GM23338 (cell line): ENCODE data around the gene ZAP70. TPM values are rescaled to one million over a fixed set of nuclear protein-coding genes. Genes with fewer than 3 reads are reported as not detected.

Experiments
- ATAC-seq: fragments of 200-7000 bp; cut with Tn5 transposase; 3 replicates; pipeline ENCODE4 v1.9.1; 2020
- DNase-seq: peaks from one replicate; pipeline ENCODE4 v3.0.0-alpha.2; 2015; ENCODE audit warnings: low spot score
- H2AFZ ChIP-seq: fragments of 200-600 bp; sonication (generic); 2 replicates; pipeline ENCODE4 v1.8.0; 2016; ENCODE audit warnings: antibody characterized with exemption, mild to moderate bottlenecking, moderate library complexity
- H3F3A ChIP-seq: fragments of 200-600 bp; sonication (generic); replicated peaks from 2 replicates; pipeline ENCODE4 v1.8.0; 2017; ENCODE audit warnings: antibody characterized with exemption, mixed run types, low read depth
- H3K27ac ChIP-seq: fragments of 200-600 bp; sonication (generic); 2 replicates; pipeline ENCODE4 v1.6.1; 2016; ENCODE audit warnings: low read depth
- H3K27me3 ChIP-seq: fragments of 200-600 bp; sonication (generic); 2 replicates; pipeline ENCODE4 v1.8.0; 2016; ENCODE audit warnings: mild to moderate bottlenecking, mixed run types, moderate library complexity; ENCODE audit not compliant: insufficient read depth
- H3K36me3 ChIP-seq: fragments of 200-600 bp; sonication (generic); 2 replicates; pipeline ENCODE4 v1.8.0; 2016; ENCODE audit warnings: mild to moderate bottlenecking; ENCODE audit not compliant: insufficient read depth
- H3K4me1 ChIP-seq: fragments of 200-600 bp; sonication (generic); 2 replicates; pipeline ENCODE4 v1.8.0; 2016; ENCODE audit warnings: mild to moderate bottlenecking, moderate library complexity; ENCODE audit not compliant: insufficient read depth
- H3K4me2 ChIP-seq: fragments of 200-600 bp; sonication (generic); 2 replicates; pipeline ENCODE4 v1.7.1; 2017; ENCODE audit warnings: mixed run types
- H3K4me3 ChIP-seq: fragments of 200-600 bp; sonication (generic); 2 replicates; pipeline ENCODE4 v1.6.1; 2016; ENCODE audit warnings: mixed run types
- H3K79me2 ChIP-seq: fragments of 200-600 bp; sonication (generic); replicated peaks from 2 replicates; pipeline ENCODE4 v1.8.0; 2017; ENCODE audit warnings: mild to moderate bottlenecking; ENCODE audit not compliant: insufficient read depth
- H3K9me2 ChIP-seq: fragments of 200-600 bp; sonication (generic); 2 replicates; pipeline ENCODE4 v1.8.0; 2017; ENCODE audit not compliant: insufficient read depth
- H4K20me1 ChIP-seq: fragments of 200-600 bp; sonication (generic); replicated peaks from 2 replicates; pipeline ENCODE4 v1.8.0; 2017; ENCODE audit warnings: mild to moderate bottlenecking; ENCODE audit not compliant: insufficient read depth
- H3K27ac Mint-ChIP-seq: 2 replicates; pipeline ENCODE4 v1.8.0; 2020; ENCODE audit warnings: inconsistent platforms, mild to moderate bottlenecking, moderate library complexity, mixed read lengths
- H3K27me3 Mint-ChIP-seq: 3 replicates; pipeline ENCODE4 v1.8.0; 2022; ENCODE audit warnings: low read depth, mild to moderate bottlenecking, moderate library complexity, mixed read lengths, inconsistent platforms; ENCODE audit not compliant: insufficient read depth, poor library complexity
- H3K36me3 Mint-ChIP-seq: 3 replicates; pipeline ENCODE4 v1.8.0; 2021; ENCODE audit warnings: low read depth, mild to moderate bottlenecking, inconsistent platforms, moderate library complexity, mixed read lengths
- H3K4me1 Mint-ChIP-seq: 3 replicates; pipeline ENCODE4 v1.8.0; 2020; ENCODE audit warnings: mild to moderate bottlenecking, inconsistent platforms, mixed read lengths
- H3K4me3 Mint-ChIP-seq: 3 replicates; pipeline ENCODE4 v1.8.0; 2021; ENCODE audit warnings: moderate library complexity, mild to moderate bottlenecking, inconsistent platforms, mixed read lengths
- H3K9me3 Mint-ChIP-seq: 3 replicates; pipeline ENCODE4 v1.8.0; 2020; ENCODE audit warnings: moderate library complexity, mild to moderate bottlenecking, inconsistent platforms, mixed read lengths
- CREB1 ChIP-seq: fragments of 250-450 bp; sonication (Bioruptor Pico); IDR thresholded peaks from 2 replicates; pipeline ENCODE4 v1.5.0; 2020; ENCODE audit warnings: low read depth, mild to moderate bottlenecking, moderate library complexity
- EZH2phosphoT487 ChIP-seq: fragments of 200-600 bp; sonication (generic); IDR thresholded peaks from one replicate; pipeline ENCODE4 v1.8.1; 2018; ENCODE audit warnings: antibody characterized with exemption; ENCODE audit not compliant: unreplicated experiment
- JUNB ChIP-seq: IDR thresholded peaks from one replicate; pipeline ENCODE4 v1.6.1; 2016; ENCODE audit warnings: antibody characterized with exemption; ENCODE audit not compliant: unreplicated experiment
- NANOG ChIP-seq: IDR thresholded peaks from 2 replicates; pipeline ENCODE4 v1.6.1; 2016; ENCODE audit warnings: antibody characterized with exemption, borderline replicate concordance
- POLR2AphosphoS5 ChIP-seq: IDR thresholded peaks from 2 replicates; pipeline ENCODE4 v1.6.1; 2016; ENCODE audit warnings: antibody characterized with exemption, low read depth
- STAT1 ChIP-seq: IDR thresholded peaks from one replicate; pipeline ENCODE4 v1.6.1; 2016; ENCODE audit warnings: antibody characterized with exemption; ENCODE audit not compliant: unreplicated experiment
- ZNF114 ChIP-seq: fragments of 250-450 bp; sonication (Bioruptor Pico); IDR thresholded peaks from 2 replicates; pipeline ENCODE4 v1.5.0; 2020; ENCODE audit warnings: mild to moderate bottlenecking, moderate library complexity
- polyA plus RNA-seq: library from polyadenylated mRNA; unstranded; fragments of >200 nt; fragmentation: Nextera tagmentation; extraction: Ambion mirVana; gene quantifications from 2 replicates; pipeline ENCODE4 v1.2.1, GENCODE V29; 2016
- total RNA-seq: library from RNA; depleted of rRNA; stranded (reverse); fragments of >200 nt; shearing (Covaris generic); gene quantifications from 2 replicates; pipeline ENCODE4 v1.2.3, GENCODE V29; 2014
- TF ChIP-seq, protein P1 (sequence below): fragments of 250-450 bp; sonication (Bioruptor Pico); IDR thresholded peaks from 2 replicates; pipeline ENCODE4 v1.5.0; 2020; ENCODE audit warnings: mild to moderate bottlenecking, moderate library complexity
- TF ChIP-seq, protein P2 (sequence below), 2 experiments: fragments of 200-600 bp in 1 of 2; sonication (generic) in 1 of 2; conservative IDR thresholded peaks; 2 replicates each; pipeline versions ENCODE4 v1.5.1 to v1.6.1; 2016 to 2017; ENCODE audit warnings: antibody characterized with exemption in 2 of 2, low read depth in 2 of 2, mild to moderate bottlenecking in 2 of 2, moderate library complexity in 1 of 2
- TF ChIP-seq, protein P3 (sequence below): IDR thresholded peaks from one replicate; pipeline ENCODE4 v1.6.1; 2018; ENCODE audit warnings: antibody characterized with exemption; ENCODE audit not compliant: unreplicated experiment

ZAP70 gene
- total and polyA plus RNA-seq, 2 experiments from 2014 or later, result 0.42 TPM; not detected in 1

DNA sequence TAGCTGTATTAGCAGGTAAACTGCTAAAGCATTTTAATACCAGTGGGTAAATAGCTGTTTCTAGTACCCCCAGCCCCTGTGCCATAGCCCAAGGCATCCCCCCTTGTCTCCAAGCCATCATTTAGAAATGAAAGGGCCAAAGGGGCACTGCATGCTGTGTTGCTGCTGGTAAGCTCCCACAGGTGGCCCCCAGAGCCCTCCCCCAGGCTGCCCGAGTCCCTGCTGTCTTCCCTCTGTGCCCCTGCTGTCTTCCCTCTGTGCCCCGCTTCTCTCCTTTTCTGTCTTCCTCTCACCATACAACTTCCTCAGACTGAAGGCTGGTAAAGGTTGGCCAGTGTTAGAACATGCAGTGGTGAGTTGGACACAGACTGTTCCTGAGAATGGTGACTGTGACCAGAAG lies 42.1 kb downstream of the ZAP70 start (continued):
- TF ChIP-seq, protein P1, sequence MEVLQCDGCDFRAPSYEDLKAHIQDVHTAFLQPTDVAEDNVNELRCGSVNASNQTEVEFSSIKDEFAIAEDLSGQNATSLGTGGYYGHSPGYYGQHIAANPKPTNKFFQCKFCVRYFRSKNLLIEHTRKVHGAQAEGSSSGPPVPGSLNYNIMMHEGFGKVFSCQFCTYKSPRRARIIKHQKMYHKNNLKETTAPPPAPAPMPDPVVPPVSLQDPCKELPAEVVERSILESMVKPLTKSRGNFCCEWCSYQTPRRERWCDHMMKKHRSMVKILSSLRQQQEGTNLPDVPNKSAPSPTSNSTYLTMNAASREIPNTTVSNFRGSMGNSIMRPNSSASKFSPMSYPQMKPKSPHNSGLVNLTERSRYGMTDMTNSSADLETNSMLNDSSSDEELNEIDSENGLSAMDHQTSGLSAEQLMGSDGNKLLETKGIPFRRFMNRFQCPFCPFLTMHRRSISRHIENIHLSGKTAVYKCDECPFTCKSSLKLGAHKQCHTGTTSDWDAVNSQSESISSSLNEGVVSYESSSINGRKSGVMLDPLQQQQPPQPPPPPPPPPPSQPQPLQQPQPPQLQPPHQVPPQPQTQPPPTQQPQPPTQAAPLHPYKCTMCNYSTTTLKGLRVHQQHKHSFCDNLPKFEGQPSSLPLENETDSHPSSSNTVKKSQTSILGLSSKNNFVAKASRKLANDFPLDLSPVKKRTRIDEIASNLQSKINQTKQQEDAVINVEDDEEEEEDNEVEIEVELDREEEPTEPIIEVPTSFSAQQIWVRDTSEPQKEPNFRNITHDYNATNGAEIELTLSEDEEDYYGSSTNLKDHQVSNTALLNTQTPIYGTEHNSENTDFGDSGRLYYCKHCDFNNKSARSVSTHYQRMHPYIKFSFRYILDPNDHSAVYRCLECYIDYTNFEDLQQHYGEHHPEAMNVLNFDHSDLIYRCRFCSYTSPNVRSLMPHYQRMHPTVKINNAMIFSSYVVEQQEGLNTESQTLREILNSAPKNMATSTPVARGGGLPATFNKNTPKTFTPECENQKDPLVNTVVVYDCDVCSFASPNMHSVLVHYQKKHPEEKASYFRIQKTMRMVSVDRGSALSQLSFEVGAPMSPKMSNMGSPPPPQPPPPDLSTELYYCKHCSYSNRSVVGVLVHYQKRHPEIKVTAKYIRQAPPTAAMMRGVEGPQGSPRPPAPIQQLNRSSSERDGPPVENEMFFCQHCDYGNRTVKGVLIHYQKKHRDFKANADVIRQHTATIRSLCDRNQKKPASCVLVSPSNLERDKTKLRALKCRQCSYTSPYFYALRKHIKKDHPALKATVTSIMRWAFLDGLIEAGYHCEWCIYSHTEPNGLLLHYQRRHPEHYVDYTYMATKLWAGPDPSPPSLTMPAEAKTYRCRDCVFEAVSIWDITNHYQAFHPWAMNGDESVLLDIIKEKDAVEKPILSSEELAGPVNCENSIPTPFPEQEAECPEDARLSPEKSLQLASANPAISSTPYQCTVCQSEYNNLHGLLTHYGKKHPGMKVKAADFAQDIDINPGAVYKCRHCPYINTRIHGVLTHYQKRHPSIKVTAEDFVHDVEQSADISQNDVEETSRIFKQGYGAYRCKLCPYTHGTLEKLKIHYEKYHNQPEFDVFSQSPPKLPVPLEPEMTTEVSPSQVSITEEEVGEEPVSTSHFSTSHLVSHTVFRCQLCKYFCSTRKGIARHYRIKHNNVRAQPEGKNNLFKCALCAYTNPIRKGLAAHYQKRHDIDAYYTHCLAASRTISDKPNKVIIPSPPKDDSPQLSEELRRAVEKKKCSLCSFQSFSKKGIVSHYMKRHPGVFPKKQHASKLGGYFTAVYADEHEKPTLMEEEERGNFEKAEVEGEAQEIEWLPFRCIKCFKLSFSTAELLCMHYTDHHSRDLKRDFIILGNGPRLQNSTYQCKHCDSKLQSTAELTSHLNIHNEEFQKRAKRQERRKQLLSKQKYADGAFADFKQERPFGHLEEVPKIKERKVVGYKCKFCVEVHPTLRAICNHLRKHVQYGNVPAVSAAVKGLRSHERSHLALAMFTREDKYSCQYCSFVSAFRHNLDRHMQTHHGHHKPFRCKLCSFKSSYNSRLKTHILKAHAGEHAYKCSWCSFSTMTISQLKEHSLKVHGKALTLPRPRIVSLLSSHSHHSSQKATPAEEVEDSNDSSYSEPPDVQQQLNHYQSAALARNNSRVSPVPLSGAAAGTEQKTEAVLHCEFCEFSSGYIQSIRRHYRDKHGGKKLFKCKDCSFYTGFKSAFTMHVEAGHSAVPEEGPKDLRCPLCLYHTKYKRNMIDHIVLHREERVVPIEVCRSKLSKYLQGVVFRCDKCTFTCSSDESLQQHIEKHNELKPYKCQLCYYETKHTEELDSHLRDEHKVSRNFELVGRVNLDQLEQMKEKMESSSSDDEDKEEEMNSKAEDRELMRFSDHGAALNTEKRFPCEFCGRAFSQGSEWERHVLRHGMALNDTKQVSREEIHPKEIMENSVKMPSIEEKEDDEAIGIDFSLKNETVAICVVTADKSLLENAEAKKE (CRISPR knock-in tag), result no peak
- no peak for TF ChIP-seq EZH2phosphoT487
- no peak for TF ChIP-seq NANOG
- no peak for TF ChIP-seq CREB1 (CRISPR knock-in tag)
- no peak for TF ChIP-seq ZNF114
- TF ChIP-seq, protein P2, sequence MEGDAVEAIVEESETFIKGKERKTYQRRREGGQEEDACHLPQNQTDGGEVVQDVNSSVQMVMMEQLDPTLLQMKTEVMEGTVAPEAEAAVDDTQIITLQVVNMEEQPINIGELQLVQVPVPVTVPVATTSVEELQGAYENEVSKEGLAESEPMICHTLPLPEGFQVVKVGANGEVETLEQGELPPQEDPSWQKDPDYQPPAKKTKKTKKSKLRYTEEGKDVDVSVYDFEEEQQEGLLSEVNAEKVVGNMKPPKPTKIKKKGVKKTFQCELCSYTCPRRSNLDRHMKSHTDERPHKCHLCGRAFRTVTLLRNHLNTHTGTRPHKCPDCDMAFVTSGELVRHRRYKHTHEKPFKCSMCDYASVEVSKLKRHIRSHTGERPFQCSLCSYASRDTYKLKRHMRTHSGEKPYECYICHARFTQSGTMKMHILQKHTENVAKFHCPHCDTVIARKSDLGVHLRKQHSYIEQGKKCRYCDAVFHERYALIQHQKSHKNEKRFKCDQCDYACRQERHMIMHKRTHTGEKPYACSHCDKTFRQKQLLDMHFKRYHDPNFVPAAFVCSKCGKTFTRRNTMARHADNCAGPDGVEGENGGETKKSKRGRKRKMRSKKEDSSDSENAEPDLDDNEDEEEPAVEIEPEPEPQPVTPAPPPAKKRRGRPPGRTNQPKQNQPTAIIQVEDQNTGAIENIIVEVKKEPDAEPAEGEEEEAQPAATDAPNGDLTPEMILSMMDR (conservative IDR thresholded peaks at IDR 0.05; ENCODE audit: low read depth in 2 of 2), result no peak

GRCh38 chr2:97757062-97757461 lies 43.7 kb downstream of the ZAP70 start:
- Histone ChIP-seq H3K9me2 (no peaks in the 10 kb centered on the region), H3K27ac (no peak overlapping the region), H4K20me1 (no peaks in the 10 kb centered on the region), H3F3A (no peaks in the 10 kb centered on the region), H3K4me1 (peaks cover 6% of the 10 kb centered on the region; the same call in 1 of the 2 replicates), H3K36me3 (no peaks in the 10 kb centered on the region), H3K4me3 (no peak overlapping the region), H3K4me2 (no peak overlapping the region), H3K27me3 (no peaks in the 10 kb centered on the region), H3K79me2 (no peaks in the 10 kb centered on the region), H2AFZ (no peak overlapping the region)
- H3K9me3 Mint-ChIP-seq, result no peaks in the 10 kb centered on the region
- DNase-seq (no peak), ATAC-seq (no peak)
- no peak overlapping the region for H3K4me3 Mint-ChIP-seq
- peaks cover 18% of the 10 kb centered on the region for H3K4me1 Mint-ChIP-seq
- H3K27ac Mint-ChIP-seq, result peak overlapping the region; percentile 11; the same call in 1 of the 2 replicates
- peaks cover 4% of the 10 kb centered on the region for H3K27me3 Mint-ChIP-seq
- peaks cover 10% of the 10 kb centered on the region; the same call in 2 of the 3 replicates for H3K36me3 Mint-ChIP-seq
- no peak for TF ChIP-seq CREB1 (CRISPR knock-in tag)
- TF ChIP-seq, protein P3, sequence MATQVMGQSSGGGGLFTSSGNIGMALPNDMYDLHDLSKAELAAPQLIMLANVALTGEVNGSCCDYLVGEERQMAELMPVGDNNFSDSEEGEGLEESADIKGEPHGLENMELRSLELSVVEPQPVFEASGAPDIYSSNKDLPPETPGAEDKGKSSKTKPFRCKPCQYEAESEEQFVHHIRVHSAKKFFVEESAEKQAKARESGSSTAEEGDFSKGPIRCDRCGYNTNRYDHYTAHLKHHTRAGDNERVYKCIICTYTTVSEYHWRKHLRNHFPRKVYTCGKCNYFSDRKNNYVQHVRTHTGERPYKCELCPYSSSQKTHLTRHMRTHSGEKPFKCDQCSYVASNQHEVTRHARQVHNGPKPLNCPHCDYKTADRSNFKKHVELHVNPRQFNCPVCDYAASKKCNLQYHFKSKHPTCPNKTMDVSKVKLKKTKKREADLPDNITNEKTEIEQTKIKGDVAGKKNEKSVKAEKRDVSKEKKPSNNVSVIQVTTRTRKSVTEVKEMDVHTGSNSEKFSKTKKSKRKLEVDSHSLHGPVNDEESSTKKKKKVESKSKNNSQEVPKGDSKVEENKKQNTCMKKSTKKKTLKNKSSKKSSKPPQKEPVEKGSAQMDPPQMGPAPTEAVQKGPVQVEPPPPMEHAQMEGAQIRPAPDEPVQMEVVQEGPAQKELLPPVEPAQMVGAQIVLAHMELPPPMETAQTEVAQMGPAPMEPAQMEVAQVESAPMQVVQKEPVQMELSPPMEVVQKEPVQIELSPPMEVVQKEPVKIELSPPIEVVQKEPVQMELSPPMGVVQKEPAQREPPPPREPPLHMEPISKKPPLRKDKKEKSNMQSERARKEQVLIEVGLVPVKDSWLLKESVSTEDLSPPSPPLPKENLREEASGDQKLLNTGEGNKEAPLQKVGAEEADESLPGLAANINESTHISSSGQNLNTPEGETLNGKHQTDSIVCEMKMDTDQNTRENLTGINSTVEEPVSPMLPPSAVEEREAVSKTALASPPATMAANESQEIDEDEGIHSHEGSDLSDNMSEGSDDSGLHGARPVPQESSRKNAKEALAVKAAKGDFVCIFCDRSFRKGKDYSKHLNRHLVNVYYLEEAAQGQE, result no peak
- no peak for TF ChIP-seq STAT1
- TF ChIP-seq ZNF114, result no peak
- TF ChIP-seq EZH2phosphoT487, result no peak
- no peak for TF ChIP-seq NANOG
- no peak for TF ChIP-seq JUNB
- no peak for TF ChIP-seq POLR2AphosphoS5
